Kidney epithelial cell (primary cell): Measurements from ENCODE around the gene HARS1. TPM values are rescaled to one million over a fixed set of nuclear protein-coding genes. Genes with fewer than 3 reads are reported as not detected.

Experiments
- DNase-seq: peaks from one replicate; pipeline ENCODE4 v3.0.0-alpha.2; 2010; ENCODE audit warnings: low read depth
- H3K27me3 ChIP-seq: 2 replicates; pipeline ENCODE4 v1.6.0; 2011; ENCODE audit warnings: low read length; ENCODE audit not compliant: control insufficient read depth, insufficient read depth
- H3K36me3 ChIP-seq: 2 replicates; pipeline ENCODE4 v1.5.1; 2011; ENCODE audit warnings: low read length; ENCODE audit not compliant: control insufficient read depth, insufficient read depth
- H3K4me3 ChIP-seq: 2 replicates; pipeline ENCODE4 v1.5.1; 2011; ENCODE audit warnings: low read depth, mild to moderate bottlenecking, control low read depth, low read length
- total RNA-seq: library from RNA; depleted of rRNA; stranded (reverse); fragments of >200 nt; gene quantifications from 2 replicates; pipeline ENCODE4 v1.2.3, GENCODE V29; 2015
- TF ChIP-seq, protein P1 (sequence below): IDR thresholded peaks from 2 replicates; pipeline ENCODE4 v1.5.1; 2011; ENCODE audit warnings: mild to moderate bottlenecking, moderate library complexity, low read length, control low read depth, inconsistent platforms; ENCODE audit not compliant: insufficient read depth, poor library complexity, severe bottlenecking

HARS1 gene
- total RNA-seq, 1 donor from 2014 or later, result 97.1 TPM

DNA sequence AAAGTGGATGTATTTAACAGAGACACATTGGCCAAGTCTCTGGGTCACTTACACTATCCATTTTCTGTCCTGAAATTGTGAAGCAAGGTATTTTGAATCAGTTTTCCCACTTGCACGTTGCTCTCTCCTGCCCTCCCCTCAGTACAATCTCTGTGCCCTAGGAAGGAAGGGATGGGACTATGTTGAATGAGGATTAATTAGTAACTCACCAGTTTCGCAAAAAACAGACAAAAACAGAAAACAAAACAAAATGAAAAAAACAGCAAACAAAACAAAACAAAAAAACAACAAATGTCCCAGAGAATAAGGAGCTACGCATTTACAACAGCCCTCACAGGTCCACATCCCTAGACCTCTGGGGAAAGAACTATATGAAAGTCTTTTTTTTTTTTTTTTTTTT lies 57.1 kb downstream of the HARS1 start:
- H3K27me3 ChIP-seq, result peaks cover 20% of the 10 kb centered on the region
- no peaks in the 10 kb centered on the region for H3K36me3 ChIP-seq
- DNase-seq, result no peak
- H3K4me3 ChIP-seq, result no peak overlapping the region
- TF ChIP-seq, protein P1, sequence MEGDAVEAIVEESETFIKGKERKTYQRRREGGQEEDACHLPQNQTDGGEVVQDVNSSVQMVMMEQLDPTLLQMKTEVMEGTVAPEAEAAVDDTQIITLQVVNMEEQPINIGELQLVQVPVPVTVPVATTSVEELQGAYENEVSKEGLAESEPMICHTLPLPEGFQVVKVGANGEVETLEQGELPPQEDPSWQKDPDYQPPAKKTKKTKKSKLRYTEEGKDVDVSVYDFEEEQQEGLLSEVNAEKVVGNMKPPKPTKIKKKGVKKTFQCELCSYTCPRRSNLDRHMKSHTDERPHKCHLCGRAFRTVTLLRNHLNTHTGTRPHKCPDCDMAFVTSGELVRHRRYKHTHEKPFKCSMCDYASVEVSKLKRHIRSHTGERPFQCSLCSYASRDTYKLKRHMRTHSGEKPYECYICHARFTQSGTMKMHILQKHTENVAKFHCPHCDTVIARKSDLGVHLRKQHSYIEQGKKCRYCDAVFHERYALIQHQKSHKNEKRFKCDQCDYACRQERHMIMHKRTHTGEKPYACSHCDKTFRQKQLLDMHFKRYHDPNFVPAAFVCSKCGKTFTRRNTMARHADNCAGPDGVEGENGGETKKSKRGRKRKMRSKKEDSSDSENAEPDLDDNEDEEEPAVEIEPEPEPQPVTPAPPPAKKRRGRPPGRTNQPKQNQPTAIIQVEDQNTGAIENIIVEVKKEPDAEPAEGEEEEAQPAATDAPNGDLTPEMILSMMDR, result no peak

DNA sequence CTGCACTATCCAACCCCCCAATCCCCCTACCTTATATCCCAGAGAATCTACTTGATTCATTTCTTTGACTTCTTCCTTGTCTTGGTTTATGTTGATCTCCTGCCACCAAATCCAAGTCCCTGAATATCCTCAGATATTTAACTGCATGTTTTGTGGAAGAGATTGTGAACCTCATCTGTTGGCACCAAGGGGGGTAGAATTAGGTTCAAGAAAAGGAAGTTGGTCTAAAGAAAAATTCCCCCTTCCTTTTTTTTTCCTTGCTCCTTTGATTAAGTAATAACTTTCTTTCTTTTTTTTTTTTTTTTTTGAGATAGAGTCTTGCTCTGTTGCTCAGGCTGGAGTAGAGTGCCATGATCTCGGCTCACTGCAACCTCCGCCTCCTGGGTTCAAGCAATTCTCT lies 57.7 kb downstream of the HARS1 start:
- no peak overlapping the region for H3K4me3 ChIP-seq
- H3K27me3 ChIP-seq, result peaks cover 20% of the 10 kb centered on the region
- TF ChIP-seq, protein P1, result no peak
- DNase-seq, result no peak
- H3K36me3 ChIP-seq, result no peaks in the 10 kb centered on the region

DNA sequence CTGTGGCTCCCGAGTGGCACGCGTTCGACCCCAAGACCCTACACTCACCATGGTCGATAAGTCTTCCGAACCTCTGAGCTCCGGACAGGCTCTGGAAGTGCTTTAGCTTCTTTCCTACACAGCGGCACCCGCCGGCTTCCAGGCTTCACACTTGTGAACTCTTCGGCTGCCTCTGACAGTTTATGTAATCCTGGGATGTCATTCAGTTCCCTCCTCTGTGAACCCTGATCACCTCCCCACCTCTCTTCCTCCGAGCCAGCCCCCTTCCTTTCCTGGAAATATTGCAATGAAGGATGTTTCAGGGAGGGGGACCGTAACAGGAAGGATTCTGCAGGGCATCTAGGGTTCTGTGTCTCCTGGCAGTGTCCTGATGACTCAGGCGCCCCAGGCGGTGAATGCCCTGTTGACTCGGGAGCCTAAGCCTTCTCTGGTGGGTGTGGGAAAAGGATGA lies 58.1 kb downstream of the HARS1 start, which contains the start of gene CD14:
Gene CD14 (minus strand): TSS at position 155 of the 451 bp plus-strand sequence. CDS start 104 bp downstream, at position 51.
- DNase-seq, result no peak

DNA sequence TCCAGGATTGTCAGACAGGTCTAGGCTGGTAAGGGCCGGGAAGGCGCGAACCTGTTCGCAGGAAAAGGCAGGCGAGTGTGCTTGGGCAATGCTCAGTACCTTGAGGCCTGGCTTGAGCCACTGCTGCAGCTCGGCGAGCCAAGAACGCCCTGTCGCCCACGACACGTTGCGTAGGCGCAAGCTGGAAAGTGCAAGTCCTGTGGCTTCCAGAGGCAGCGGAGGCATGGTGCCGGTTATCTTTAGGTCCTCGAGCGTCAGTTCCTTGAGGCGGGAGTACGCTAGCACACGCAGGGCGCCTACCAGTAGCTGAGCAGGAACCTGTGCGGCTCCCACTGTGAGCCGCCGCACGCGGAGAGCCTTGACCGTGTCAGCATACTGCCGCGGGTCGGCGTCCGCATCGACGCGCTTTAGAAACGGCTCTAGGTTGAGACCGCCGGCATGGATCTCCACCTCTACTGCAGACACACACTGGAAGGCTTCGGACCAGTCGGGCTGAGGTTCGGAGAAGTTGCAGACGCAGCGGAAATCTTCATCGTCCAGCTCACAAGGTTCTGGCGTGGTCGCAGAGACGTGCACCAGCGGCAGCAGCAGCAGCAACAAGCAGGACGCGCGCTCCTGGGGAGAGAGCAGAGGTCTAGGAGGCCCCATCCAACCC lies 58.7 kb downstream of the HARS1 start:
- Histone ChIP-seq H3K4me3 (peak overlapping the region; percentile 39), H3K27me3 (peaks cover 20% of the 10 kb centered on the region), H3K36me3 (no peaks in the 10 kb centered on the region)
- TF ChIP-seq, protein P1, result no peak
- no peak for DNase-seq

More for the DNA sequence above, 58.1 kb downstream of the HARS1 start, which contains the start of gene CD14:
- H3K36me3 ChIP-seq, result no peaks in the 10 kb centered on the region
- H3K27me3 ChIP-seq, result peaks cover 20% of the 10 kb centered on the region
- TF ChIP-seq, protein P1, result no peak
- H3K4me3 ChIP-seq, result peak within 1 kb of the TSS; percentile 39

DNA sequence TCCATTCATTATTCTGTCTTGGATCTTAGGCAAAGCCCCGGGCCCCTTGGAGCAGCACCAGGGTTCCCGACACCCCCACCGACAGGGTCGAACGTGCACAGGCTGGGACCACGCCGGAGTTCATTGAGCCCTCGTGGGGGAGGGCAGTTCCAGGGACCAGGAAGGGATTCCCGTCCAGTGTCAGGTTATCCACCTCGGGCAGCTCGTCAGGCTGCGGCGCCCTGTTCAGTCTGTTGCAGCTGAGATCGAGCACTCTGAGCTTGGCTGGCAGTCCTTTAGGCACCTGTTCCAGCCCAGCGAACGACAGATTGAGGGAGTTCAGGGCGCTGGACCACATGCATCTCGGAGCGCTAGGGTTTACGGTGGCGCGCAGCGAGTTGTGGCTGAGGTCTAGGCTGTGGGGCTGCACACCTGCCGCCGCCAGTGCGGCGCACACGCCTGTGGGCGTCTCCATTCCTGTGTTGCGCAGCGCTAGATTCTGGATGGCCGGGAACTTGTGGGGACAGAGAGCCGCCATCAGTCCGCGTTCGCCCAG lies 59.3 kb downstream of the HARS1 start:
- Histone ChIP-seq H3K36me3 (no peaks in the 10 kb centered on the region), H3K4me3 (peak overlapping the region; percentile 39), H3K27me3 (peaks cover 20% of the 10 kb centered on the region)
- DNase-seq, result no peak
- TF ChIP-seq, protein P1, result no peak
